SK-N-SH (cell line): ENCODE results near the gene ALDOA. TPM values are rescaled to one million over a fixed set of nuclear protein-coding genes. Genes with fewer than 3 reads are reported as not detected.

Experiments used
- CTCF ChIA-PET: fragments of 300-600, 350-600 bp; formaldehyde crosslinking; extraction: SDS; loops from one replicate; lab custom pipeline; 2021; lab: Yijun Ruan, JAX
- POLR2A ChIA-PET: fragments of 350-600 bp; sonication (Branson Sonifier 250); formaldehyde crosslinking; extraction: SDS; loops from one replicate; lab custom pipeline; 2020; ENCODE audit warnings: antibody characterized with exemption, inconsistent platforms; lab: Yijun Ruan, JAX
- DNase-seq: peaks from one replicate; pipeline ENCODE4 v3.0.0; 2012
- H2AFZ ChIP-seq: fragments of 200-600 bp; sonication (generic); 2 replicates; pipeline ENCODE4 v1.8.1; 2016; ENCODE audit warnings: antibody characterized with exemption, mild to moderate bottlenecking, low read depth
- H3F3A ChIP-seq: fragments of 200-600 bp; sonication (generic); replicated peaks from 2 replicates; pipeline ENCODE3; 2016; ENCODE audit warnings: antibody characterized with exemption, mild to moderate bottlenecking; ENCODE audit not compliant: insufficient read depth
- H3K27ac ChIP-seq, 2 experiments: fragments of 200-500 bp in 1 of 2; fragments of 200-600 bp in 1 of 2; sonication (Bioruptor generic) in 1 of 2; sonication (generic), shearing (Covaris generic) in 1 of 2; 2 replicates each; pipeline versions ENCODE4 v1.5.1 to v1.6.1; 2014 to 2016; ENCODE audit warnings: low read depth in 2 of 2, inconsistent platforms in 1 of 2, low read length in 1 of 2, mild to moderate bottlenecking in 1 of 2, mixed read lengths in 1 of 2
- H3K27me3 ChIP-seq: fragments of 200-600 bp; sonication (generic), shearing (Covaris generic); 2 replicates; pipeline ENCODE4 v1.6.1; 2016; ENCODE audit warnings: mixed run types; ENCODE audit not compliant: insufficient read depth
- H3K36me3 ChIP-seq, 2 experiments: fragments of 200-500 bp in 1 of 2; fragments of 200-600 bp in 1 of 2; sonication (Bioruptor generic) in 1 of 2; sonication (generic) in 1 of 2; replicated peaks in 1 of 2; 2 replicates each; pipeline versions ENCODE3 to v1.5.1; 2014 to 2016; ENCODE audit warnings: low read length in 1 of 2, mild to moderate bottlenecking in 1 of 2; ENCODE audit not compliant: insufficient read depth in 2 of 2, control insufficient read depth in 1 of 2
- H3K4me1 ChIP-seq, 2 experiments: fragments of 200-500 bp in 1 of 2; fragments of 200-600 bp in 1 of 2; sonication (Bioruptor generic) in 1 of 2; sonication (generic), shearing (Covaris generic) in 1 of 2; 2 replicates each; pipeline versions ENCODE4 v1.5.1 to v1.6.1; 2014 to 2016; ENCODE audit warnings: low read depth in 1 of 2, low read length in 1 of 2, mixed run types in 1 of 2; ENCODE audit not compliant: insufficient read depth in 2 of 2, control insufficient read depth in 1 of 2
- H3K4me2 ChIP-seq: fragments of 200-600 bp; sonication (generic), shearing (Covaris generic); 2 replicates; pipeline ENCODE4 v1.6.1; 2017; ENCODE audit warnings: mixed run types
- H3K4me3 ChIP-seq, 2 experiments: fragments of 200-500 bp in 1 of 2; fragments of 200-600 bp in 1 of 2; sonication (Bioruptor generic) in 1 of 2; sonication (generic), shearing (Covaris generic) in 1 of 2; 2 replicates each; pipeline versions ENCODE4 v1.5.1 to v1.8.1; 2014 to 2016; ENCODE audit warnings: low read depth in 2 of 2, inconsistent platforms in 1 of 2, low read length in 1 of 2, mild to moderate bottlenecking in 1 of 2, mixed read lengths in 1 of 2, moderate library complexity in 1 of 2
- H3K79me2 ChIP-seq: fragments of 200-600 bp; sonication (generic); 2 replicates; pipeline ENCODE4 v1.8.1; 2017; ENCODE audit warnings: mild to moderate bottlenecking; ENCODE audit not compliant: insufficient read depth
- H3K9ac ChIP-seq: fragments of 200-600 bp; sonication (generic); 2 replicates; pipeline ENCODE4 v1.6.1; 2017; ENCODE audit warnings: mixed run types
- H3K9me2 ChIP-seq: fragments of 200-600 bp; sonication (generic); 2 replicates; pipeline ENCODE4 v1.6.1; 2017; ENCODE audit warnings: mixed run types
- H3K9me3 ChIP-seq: fragments of 200-600 bp; sonication (generic); 2 replicates; pipeline ENCODE4 v1.6.1; 2017; ENCODE audit warnings: mixed run types, mild to moderate bottlenecking, moderate library complexity
- H4K20me1 ChIP-seq: fragments of 200-600 bp; sonication (generic); 2 replicates; pipeline ENCODE4 v1.6.1; 2017; ENCODE audit warnings: mild to moderate bottlenecking, mixed run types; ENCODE audit not compliant: insufficient read depth
- CHD2 ChIP-seq: fragments of 150-350 bp; IDR thresholded peaks from 2 replicates; pipeline ENCODE4 v1.6.1; 2018; ENCODE audit warnings: low read length; ENCODE audit not compliant: partially characterized antibody
- EP300 ChIP-seq, 2 experiments: IDR thresholded peaks; 2 replicates each; pipeline versions ENCODE4 v1.4.0 to v1.6.1; 2012; ENCODE audit warnings: borderline replicate concordance in 1 of 2, low read depth in 1 of 2, low read length in 1 of 2
- FOSL2 ChIP-seq: IDR thresholded peaks from 2 replicates; pipeline ENCODE4 v1.4.0; 2012; ENCODE audit warnings: low read depth, mild to moderate bottlenecking, moderate library complexity, borderline replicate concordance
- FOXJ3 ChIP-seq: sonication (generic); formaldehyde crosslinking; IDR thresholded peaks from 2 replicates; pipeline ENCODE4 v1.5.1; 2020; ENCODE audit warnings: mild to moderate bottlenecking, missing genetic modification reagents
- GABPA ChIP-seq: IDR thresholded peaks from 2 replicates; pipeline ENCODE4 v1.4.0; 2012; ENCODE audit warnings: low read depth, mild to moderate bottlenecking
- IRF3 ChIP-seq: fragments of 150-350 bp; IDR thresholded peaks from 2 replicates; pipeline ENCODE4 v1.6.1; 2016; ENCODE audit warnings: mild to moderate bottlenecking, low read depth, low read length
- MAX ChIP-seq: IDR thresholded peaks from 2 replicates; pipeline ENCODE4 v1.4.0; 2012; ENCODE audit warnings: low read depth
- MEF2A ChIP-seq: IDR thresholded peaks from 2 replicates; pipeline ENCODE4 v1.4.0; 2012; ENCODE audit warnings: low read depth, borderline replicate concordance
- NRF1 ChIP-seq: IDR thresholded peaks from 2 replicates; pipeline ENCODE4 v1.6.1; 2012; ENCODE audit warnings: low read depth, mild to moderate bottlenecking, low read length
- PBX3 ChIP-seq: IDR thresholded peaks from 2 replicates; pipeline ENCODE4; 2012
- REST ChIP-seq: IDR thresholded peaks from 2 replicates; pipeline ENCODE4 v1.6.1; 2012; ENCODE audit warnings: mild to moderate bottlenecking, low read depth, low read length, moderate library complexity
- RFX5 ChIP-seq: IDR thresholded peaks from 2 replicates; pipeline ENCODE4 v1.6.1; 2012; ENCODE audit warnings: mild to moderate bottlenecking, improper control_type of control experiment, low read length
- SIN3A ChIP-seq: IDR thresholded peaks from 2 replicates; pipeline ENCODE4 v1.6.1; 2012; ENCODE audit warnings: low read depth, mild to moderate bottlenecking, low read length, moderate library complexity, borderline replicate concordance
- SMC3 ChIP-seq: IDR thresholded peaks from 2 replicates; pipeline ENCODE4 v1.6.1; 2012; ENCODE audit warnings: low read depth, low read length, improper control_type of control experiment
- TAF1 ChIP-seq: IDR thresholded peaks from 2 replicates; pipeline ENCODE4 v1.6.1; 2012; ENCODE audit warnings: low read depth, mild to moderate bottlenecking, low read length, moderate library complexity, borderline replicate concordance
- TCF12 ChIP-seq: IDR thresholded peaks from 2 replicates; pipeline ENCODE4 v1.4.0; 2012
- USF1 ChIP-seq: IDR thresholded peaks from 2 replicates; pipeline ENCODE4 v1.4.0; 2012; ENCODE audit warnings: low read depth, borderline replicate concordance
- USF2 ChIP-seq: fragments of 150-350 bp; IDR thresholded peaks from 2 replicates; pipeline ENCODE4 v1.6.1; 2017; ENCODE audit warnings: antibody characterized with exemption, low read length, low read depth, borderline replicate concordance
- YY1 ChIP-seq: IDR thresholded peaks from 2 replicates; pipeline ENCODE4 v1.4.0; 2012; ENCODE audit warnings: low read depth, mild to moderate bottlenecking
- WGBS: methylation state at CpG from one replicate; pipeline ENCODE4 v1.1.6; 2017; ENCODE audit warnings: low lambda C conversion rate; 5-methylcytosine and 5-hydroxymethylcytosine counted together
- polyA plus RNA-seq, 3 experiments: library from polyadenylated mRNA; depleted of rRNA; stranded (reverse); fragments of >200 nt; gene quantifications; 2 replicates each; pipeline ENCODE4 v1.2.3, GENCODE V29; 2012

Gene ALDOA
- polyA plus RNA-seq, 1 of the 3 experiments (the other 2 are of a cell fraction), result 641 TPM

- H3K27ac ChIP-seq, result peak overlapping the region in 1 of 2 experiments; percentile 75; a peak in 1 of 4 replicates
- TF ChIP-seq GABPA (no peak), USF1 (no peak), NRF1 (no peak), YY1 (no peak), TAF1 (no peak), FOSL2 (no peak), TCF12 (no peak), IRF3 (no peak), PBX3 (no peak), RFX5 (no peak), CHD2 (no peak), USF2 (no peak), EP300 (IDR thresholded peaks at IDR 0.05; ENCODE audit: borderline replicate concordance in 1 of 2, low read depth in 1 of 2, low read length in 1 of 2) (no peak), REST (no peak), SIN3A (no peak), SMC3 (no peak), MAX (no peak), MEF2A (no peak), FOXJ3 (CRISPR knock-in tag) (no peak)
- no peaks in the 10 kb centered on the region for H3K9me3 ChIP-seq
- ChIA-PET POLR2A (interaction anchor here (1.3 to 6.9 kb wide), 3 partner anchors 20 to 31 kb away, joined by 3 to 57 read pairs (median 5); partner anchors contain the start of gene ALDOA), CTCF (interaction anchor here (1.0 to 5.5 kb wide), 6 partner anchors 17 to 90 kb away, joined by 3 to 68 read pairs (median 8); partner anchors contain the start of genes ALDOA, CORO1A and GDPD3)
- H3K9me2 ChIP-seq, result no peaks in the 10 kb centered on the region
- H3K4me1 ChIP-seq, result peaks cover 0 to 34% of the 10 kb centered on the region in 2 experiments; a peak in 1 of 4 replicates
- H4K20me1 ChIP-seq, result no peaks in the 10 kb centered on the region
- no peak overlapping the region for H2AFZ ChIP-seq
- no peaks in the 10 kb centered on the region for H3K27me3 ChIP-seq
- DNase-seq, result no peak
- peaks cover 4% of the 10 kb centered on the region; the same call in 1 of the 2 replicates for H3K79me2 ChIP-seq
- peak overlapping the region; percentile 94 for H3K4me2 ChIP-seq
- H3K4me3 ChIP-seq, result peak overlapping the region; percentile 47 to 63
- 64% methylated on average over 17 of the region's 47 CpGs for WGBS
- peaks cover 11% of the 10 kb centered on the region for H3F3A ChIP-seq
- H3K9ac ChIP-seq, result peak overlapping the region; percentile 28; the same call in 1 of the 2 replicates
- H3K36me3 ChIP-seq, result no peaks in the 10 kb centered on the region
These were observed 29.9 kb downstream of the ALDOA start for GRCh38 chr16:30095166-30096078.
